Gastrocnemius medialis (tissue), 4 donors: ENCODE measurements around the gene MAGI1.

ENCODE experiments used
- POLR2A ChIP-seq, 2 donors: fragments of 450-650 bp; IDR thresholded peaks; one replicate each; pipeline ENCODE4 v1.6.1; 2017; ENCODE audit warnings: antibody characterized with exemption in 2 of 2, mild to moderate bottlenecking in 2 of 2, moderate library complexity in 2 of 2
- TF ChIP-seq, protein P1 (sequence below), 5 experiments: fragments of 450-650 bp in 3 of 5; fragments of 200-600 bp in 2 of 5; sonication (generic) in 2 of 5; IDR thresholded peaks in 4 of 5; conservative IDR thresholded peaks in 1 of 5; 1 replicate in 4 of 5; 2 replicates in 1 of 5; pipeline ENCODE4 v1.5.1; 2016 to 2019; ENCODE audit warnings: antibody characterized with exemption in 5 of 5, mild to moderate bottlenecking in 3 of 5, moderate library complexity in 3 of 5

DNA sequence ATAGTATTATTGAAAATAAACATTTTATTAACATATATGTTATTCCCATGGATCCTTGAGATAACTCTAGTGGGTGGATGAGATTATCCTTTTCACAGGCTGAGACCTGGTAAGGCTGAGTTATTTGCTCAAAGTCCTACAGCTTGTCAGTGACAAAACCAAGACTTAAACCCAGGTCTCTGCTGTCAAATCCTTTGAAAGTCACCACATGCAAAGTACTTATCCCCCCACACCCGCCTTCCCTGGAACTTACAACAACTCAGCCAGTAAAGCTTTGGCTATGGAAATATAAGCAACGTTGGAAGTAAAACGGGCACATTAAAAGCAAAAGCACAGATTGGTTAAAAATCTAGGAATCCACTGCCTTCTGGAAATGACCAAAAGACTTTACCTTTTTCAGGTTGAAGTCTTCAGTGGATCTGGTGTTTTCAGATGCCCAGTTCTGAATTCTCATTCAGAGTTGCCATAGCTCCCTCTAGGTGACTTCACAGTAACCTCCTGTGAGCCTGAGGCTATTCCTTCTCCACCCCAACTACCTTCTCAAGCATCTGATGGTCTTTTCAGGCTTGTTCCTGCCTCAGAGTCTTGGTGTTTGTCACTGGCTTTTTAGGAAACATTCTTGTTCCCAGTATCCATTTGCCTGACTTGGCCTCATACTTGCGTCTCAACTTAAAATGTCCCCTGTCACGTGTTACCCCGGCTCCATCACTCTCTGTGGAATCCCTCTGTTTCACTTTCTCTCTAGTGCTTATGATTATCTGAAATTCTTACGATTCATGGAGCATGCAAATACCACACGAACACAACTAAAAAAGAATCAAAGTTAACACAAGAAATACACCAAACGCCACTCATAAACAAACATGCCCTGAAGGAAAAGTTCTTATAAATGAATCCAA lies 131.2 kb downstream of the MAGI1 start:
- TF ChIP-seq, protein P1, sequence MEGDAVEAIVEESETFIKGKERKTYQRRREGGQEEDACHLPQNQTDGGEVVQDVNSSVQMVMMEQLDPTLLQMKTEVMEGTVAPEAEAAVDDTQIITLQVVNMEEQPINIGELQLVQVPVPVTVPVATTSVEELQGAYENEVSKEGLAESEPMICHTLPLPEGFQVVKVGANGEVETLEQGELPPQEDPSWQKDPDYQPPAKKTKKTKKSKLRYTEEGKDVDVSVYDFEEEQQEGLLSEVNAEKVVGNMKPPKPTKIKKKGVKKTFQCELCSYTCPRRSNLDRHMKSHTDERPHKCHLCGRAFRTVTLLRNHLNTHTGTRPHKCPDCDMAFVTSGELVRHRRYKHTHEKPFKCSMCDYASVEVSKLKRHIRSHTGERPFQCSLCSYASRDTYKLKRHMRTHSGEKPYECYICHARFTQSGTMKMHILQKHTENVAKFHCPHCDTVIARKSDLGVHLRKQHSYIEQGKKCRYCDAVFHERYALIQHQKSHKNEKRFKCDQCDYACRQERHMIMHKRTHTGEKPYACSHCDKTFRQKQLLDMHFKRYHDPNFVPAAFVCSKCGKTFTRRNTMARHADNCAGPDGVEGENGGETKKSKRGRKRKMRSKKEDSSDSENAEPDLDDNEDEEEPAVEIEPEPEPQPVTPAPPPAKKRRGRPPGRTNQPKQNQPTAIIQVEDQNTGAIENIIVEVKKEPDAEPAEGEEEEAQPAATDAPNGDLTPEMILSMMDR (IDR thresholded peaks at IDR 0.05 in 4 of 5, conservative IDR thresholded peaks at IDR 0.05 in 1 of 5): no peak
- TF ChIP-seq POLR2A (IDR thresholded peaks at IDR 0.05): no peak
